HepG2 (cell line): Measurements from ENCODE around the gene MAPK13. TPM values are rescaled to one million over a fixed set of nuclear protein-coding genes. Genes with fewer than 3 reads are reported as not detected.

Source experiments
- ATAC-seq: fragments of 200-7000 bp; cut with Tn5 transposase; 3 replicates; pipeline ENCODE4 v1.9.1; 2020; ENCODE audit warnings: mild to moderate bottlenecking, moderate library complexity
- BruUV-seq: library from RNA; stranded (reverse); fragments of 400-500 nt; replicated peaks from 2 replicates; lab custom pipeline; 2021; lab: Mats Ljungman, UMichigan
- CTCF ChIA-PET: fragments of 300-600 bp; formaldehyde crosslinking; extraction: SDS; loops from one replicate; lab custom pipeline; 2021; ENCODE audit warnings: low total read pairs, inconsistent platforms, low intra/inter-chr PET ratio; lab: Yijun Ruan, JAX
- POLR2A ChIA-PET: fragments of 350-600 bp; sonication (Branson Sonifier 250); formaldehyde crosslinking; loops from one replicate; lab custom pipeline; 2020; ENCODE audit warnings: antibody characterized with exemption, inconsistent platforms; lab: Yijun Ruan, JAX
- DNase-seq: peaks from one replicate; pipeline ENCODE4 v3.0.0-alpha.2; 2015; ENCODE audit warnings: low spot score
- FAIRE-seq: peaks from 3 replicates; lab custom pipeline; 2011; peaks lifted over from hg19 to GRCh38; lab: Jason Lieb, UNC
- H2AFZ ChIP-seq: one replicate; pipeline ENCODE4 v1.6.1; 2011; ENCODE audit warnings: low read length, inconsistent platforms
- H3K27ac ChIP-seq: fragments of 300-600 bp; 3 replicates; pipeline ENCODE4 v1.8.0; 2011; ENCODE audit warnings: mixed run types, mild to moderate bottlenecking, mixed read lengths, low read length, inconsistent platforms; ENCODE audit not compliant: insufficient read depth; ENCODE audit errors: extremely low read length
- H3K27me3 ChIP-seq, 2 experiments: fragments of 200-600 bp in 1 of 2; 2 replicates in 1 of 2; 3 replicates in 1 of 2; pipeline versions ENCODE4 v1.6.0 to v1.8.0; 2011; ENCODE audit warnings: low read length in 2 of 2, mild to moderate bottlenecking in 2 of 2, moderate library complexity in 2 of 2, inconsistent platforms in 1 of 2; ENCODE audit not compliant: insufficient read depth in 2 of 2, control insufficient read depth in 1 of 2
- H3K36me3 ChIP-seq, 2 experiments: fragments of 200-600 bp in 1 of 2; replicated peaks in 1 of 2; 2 replicates in 1 of 2; 3 replicates in 1 of 2; pipeline versions ENCODE4 v1.5.1 to v1.8.0; 2011; ENCODE audit warnings: low read length in 2 of 2, inconsistent platforms in 1 of 2; ENCODE audit not compliant: insufficient read depth in 2 of 2, control insufficient read depth in 1 of 2
- H3K4me1 ChIP-seq: 2 replicates; pipeline ENCODE4 v1.5.1; 2012; ENCODE audit warnings: low read length, inconsistent platforms; ENCODE audit not compliant: insufficient read depth
- H3K4me2 ChIP-seq: 2 replicates; pipeline ENCODE4 v1.6.0; 2011; ENCODE audit warnings: low read depth, low read length, inconsistent platforms
- H3K4me3 ChIP-seq, 3 experiments: fragments of 200-600 bp in 1 of 3; sonication (generic), shearing (Covaris generic) in 1 of 3; replicated peaks in 1 of 3; 2 replicates each; pipeline ENCODE4 v1.5.1; 2011 to 2016; ENCODE audit warnings: low read length in 3 of 3, inconsistent platforms in 2 of 3, low read depth in 2 of 3, mild to moderate bottlenecking in 2 of 3, control low read depth in 1 of 3, mixed read lengths in 1 of 3; ENCODE audit not compliant: insufficient read depth in 1 of 3
- H3K79me2 ChIP-seq: one replicate; pipeline ENCODE4 v1.6.1; 2011; ENCODE audit warnings: low read length, inconsistent platforms; ENCODE audit not compliant: insufficient read depth
- H3K9ac ChIP-seq: 2 replicates; pipeline ENCODE4 v1.6.0; 2011; ENCODE audit warnings: mild to moderate bottlenecking, low read depth, low read length, inconsistent platforms; ENCODE audit not compliant: insufficient read depth
- H3K9me3 ChIP-seq: 2 replicates; pipeline ENCODE4 v1.5.1; 2012; ENCODE audit warnings: mild to moderate bottlenecking, low read length
- H4K20me1 ChIP-seq: 2 replicates; pipeline ENCODE4 v1.6.0; 2011; ENCODE audit warnings: inconsistent platforms, mild to moderate bottlenecking, low read length, moderate library complexity; ENCODE audit not compliant: insufficient read depth
- ADNP ChIP-seq: sonication (generic); formaldehyde crosslinking; IDR thresholded peaks from 2 replicates; pipeline ENCODE4 v1.4.0; 2020; ENCODE audit warnings: missing genetic modification reagents
- CAMTA2 ChIP-seq: sonication (generic); formaldehyde crosslinking; IDR thresholded peaks from 2 replicates; pipeline ENCODE4 v1.4.0; 2020; ENCODE audit warnings: mild to moderate bottlenecking, missing genetic modification reagents, borderline replicate concordance
- HMG20B ChIP-seq: conservative IDR thresholded peaks from 2 replicates; pipeline ENCODE4 v1.6.1; 2016; ENCODE audit warnings: missing genetic modification reagents, missing compliant biosample characterization
- HOXA5 ChIP-seq: sonication (generic); formaldehyde crosslinking; IDR thresholded peaks from 2 replicates; pipeline ENCODE4 v1.4.0; 2020; ENCODE audit warnings: missing genetic modification reagents
- KDM1A ChIP-seq: IDR thresholded peaks from 2 replicates; pipeline ENCODE4 v1.6.1; 2016; ENCODE audit warnings: missing compliant biosample characterization
- KLF13 ChIP-seq: sonication (generic); formaldehyde crosslinking; IDR thresholded peaks from 2 replicates; pipeline ENCODE4 v1.4.0; 2020; ENCODE audit warnings: mild to moderate bottlenecking, missing genetic modification reagents
- ONECUT2 ChIP-seq: sonication (generic); formaldehyde crosslinking; IDR thresholded peaks from 2 replicates; pipeline ENCODE4 v1.4.0; 2020; ENCODE audit warnings: missing genetic modification reagents
- SMARCC2 ChIP-seq: fragments of 450-650 bp; IDR thresholded peaks from 2 replicates; pipeline ENCODE4 v1.6.1; 2017; ENCODE audit warnings: antibody characterized with exemption, mild to moderate bottlenecking
- SMARCE1 ChIP-seq: fragments of 450-650 bp; IDR thresholded peaks from 2 replicates; pipeline ENCODE4 v1.6.1; 2017; ENCODE audit warnings: borderline replicate concordance
- SMYD3 ChIP-seq: sonication (generic); formaldehyde crosslinking; IDR thresholded peaks from 2 replicates; pipeline ENCODE4 v1.8.1; 2023; ENCODE audit warnings: mild to moderate bottlenecking, missing genetic modification reagents
- TAF15 ChIP-seq: fragments of 200-400 bp; formaldehyde crosslinking; IDR thresholded peaks from one replicate; pipeline ENCODE4 v1.6.1; 2018; ENCODE audit warnings: mild to moderate bottlenecking, low read depth, low read length; ENCODE audit not compliant: poor library complexity, severe bottlenecking
- YEATS2 ChIP-seq: sonication (generic); formaldehyde crosslinking; IDR thresholded peaks from 2 replicates; pipeline ENCODE4 v1.4.0; 2020; ENCODE audit warnings: missing genetic modification reagents, borderline replicate concordance
- ZBTB21 ChIP-seq: sonication (generic); formaldehyde crosslinking; IDR thresholded peaks from 2 replicates; pipeline ENCODE4 v1.4.0; 2020; ENCODE audit warnings: missing genetic modification reagents
- ZMAT3 ChIP-seq: sonication (generic); formaldehyde crosslinking; conservative IDR thresholded peaks from 2 replicates; pipeline ENCODE4 v1.7.0; 2021; ENCODE audit warnings: missing genetic modification reagents
- ZNF124 ChIP-seq: sonication (generic); formaldehyde crosslinking; IDR thresholded peaks from 2 replicates; pipeline ENCODE4 v1.4.0; 2020; ENCODE audit warnings: missing genetic modification reagents
- ZNF672 ChIP-seq: sonication (generic); formaldehyde crosslinking; IDR thresholded peaks from 2 replicates; pipeline ENCODE4 v1.8.1; 2022; ENCODE audit warnings: missing genetic modification reagents
- WGBS: methylation state at CpG from one replicate; pipeline ENCODE4 v1.1.6; 2017; ENCODE audit warnings: low lambda C conversion rate; 5-methylcytosine and 5-hydroxymethylcytosine counted together
- in situ Hi-C: cut with HindIII; loops from 2 replicates; pipeline ENCODE4 v1.10.0; 2017; ENCODE audit warnings: low pct_unique_long_range_greater_than_20kb; ENCODE audit not compliant: extremely low pct_ligation_motif_present
- intact Hi-C: fragments of 100-400 bp; cut with micrococcal nuclease; formaldehyde crosslinking; loops from one replicate; pipeline ENCODE4 v1.10.0; 2022; ENCODE audit not compliant: unreplicated experiment
- polyA plus RNA-seq, 8 experiments: library from polyadenylated mRNA; depleted of rRNA in 3 of 8; stranded (reverse) in 7 of 8; unstranded in 1 of 8; fragments of >200 nt; fragmentation: Illumina TruSeq in 4 of 8; extraction: Trizol in 4 of 8; gene quantifications; 2 replicates each; pipeline versions ENCODE4 v1.2.1 to v1.2.3, GENCODE V29; 2011 to 2016; ENCODE audit warnings: low read depth in 4 of 8, missing spikeins in 1 of 8, mixed read lengths in 1 of 8; ENCODE audit not compliant: insufficient read depth in 1 of 8
- total RNA-seq, 5 experiments: library from RNA; depleted of rRNA; stranded (reverse); fragments of >200 nt; fragmentation: Illumina TruSeq; extraction: Trizol; gene quantifications; 2 replicates each; pipeline ENCODE4 v1.2.3, GENCODE V29; 2016; ENCODE audit warnings: low read depth in 1 of 5
- TF ChIP-seq, protein P1 (sequence below): sonication (generic); formaldehyde crosslinking; IDR thresholded peaks from 2 replicates; pipeline ENCODE4 v1.5.1; 2020; ENCODE audit warnings: missing genetic modification reagents, mild to moderate bottlenecking, borderline replicate concordance
- TF ChIP-seq, protein P2 (sequence below): sonication (generic); formaldehyde crosslinking; IDR thresholded peaks from 2 replicates; pipeline ENCODE4 v1.5.0; 2020; ENCODE audit warnings: mild to moderate bottlenecking, missing genetic modification reagents, moderate library complexity

Gene MAPK13
- total and polyA plus RNA-seq, 2 of the 13 experiments (the other 11 are each of a cell fraction or from before 2014, with no cell fraction given) = 12.7 to 43.4 TPM

GRCh38 chr6:36110863-36111262 lies 19.4 kb upstream of the MAPK13 start:
- in situ Hi-C loops = no loop called here
- H3K27ac ChIP-seq = no peak overlapping the region
- POLR2A ChIA-PET = interaction anchor here (1.0 kb wide), 2 partner anchors 15 to 83 kb away, joined by 3 to 4 read pairs; partner anchors contain the start of gene MAPK14
- no peak overlapping the region for H3K9ac ChIP-seq
- intact Hi-C loops = no loop called here
- no peak overlapping the region for H2AFZ ChIP-seq
- H3K4me2 ChIP-seq = no peak overlapping the region
- H3K9me3 ChIP-seq = no peaks in the 10 kb centered on the region
- 98% methylated on average over 4 of the region's 4 CpGs for WGBS
- no peaks in the 10 kb centered on the region for H4K20me1 ChIP-seq
- H3K4me1 ChIP-seq = peaks cover 11% of the 10 kb centered on the region
- no peak for ATAC-seq
- no peaks in the 10 kb centered on the region for H3K27me3 ChIP-seq
- no peak for DNase-seq
- H3K79me2 ChIP-seq = no peaks in the 10 kb centered on the region
- TF ChIP-seq SMYD3 (no peak), ZNF672 (CRISPR knock-in tag) (no peak), CAMTA2 (CRISPR knock-in tag) (no peak)
- TF ChIP-seq, all 625 proteins: peak for 0
- BruUV-seq = no TSS peak
- FAIRE-seq = no peak
- Histone ChIP-seq H3K36me3 (peaks cover 15 to 45% of the 10 kb centered on the region in 2 experiments), H3K4me3 (no peak overlapping the region)
- CTCF ChIA-PET = no interaction called here

DNA sequence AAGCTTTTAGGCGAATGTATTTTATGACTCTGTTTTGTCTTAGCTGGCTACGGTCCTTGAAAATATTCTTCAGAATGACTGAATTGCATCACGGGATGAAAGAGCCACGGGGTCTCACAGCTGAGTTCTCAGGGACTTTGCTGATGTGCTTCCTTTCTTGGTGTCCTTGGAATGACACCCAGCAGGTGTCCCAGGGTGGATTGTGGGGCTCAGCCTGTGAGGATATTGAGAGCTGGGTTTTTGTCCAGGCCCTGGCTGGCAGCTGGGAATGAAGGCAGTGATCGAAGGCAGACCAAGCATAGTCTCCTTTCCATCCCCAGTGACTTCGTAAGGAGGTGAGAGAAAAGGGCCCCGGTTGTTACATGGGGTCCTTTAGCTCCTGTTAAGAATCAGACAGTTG lies 18.8 kb upstream of the MAPK13 start:
- peaks cover 15 to 41% of the 10 kb centered on the region in 2 experiments for H3K36me3 ChIP-seq
- no TSS peak for BruUV-seq
- 96% methylated on average over 7 of the region's 7 CpGs for WGBS
- TF ChIP-seq, protein P1, sequence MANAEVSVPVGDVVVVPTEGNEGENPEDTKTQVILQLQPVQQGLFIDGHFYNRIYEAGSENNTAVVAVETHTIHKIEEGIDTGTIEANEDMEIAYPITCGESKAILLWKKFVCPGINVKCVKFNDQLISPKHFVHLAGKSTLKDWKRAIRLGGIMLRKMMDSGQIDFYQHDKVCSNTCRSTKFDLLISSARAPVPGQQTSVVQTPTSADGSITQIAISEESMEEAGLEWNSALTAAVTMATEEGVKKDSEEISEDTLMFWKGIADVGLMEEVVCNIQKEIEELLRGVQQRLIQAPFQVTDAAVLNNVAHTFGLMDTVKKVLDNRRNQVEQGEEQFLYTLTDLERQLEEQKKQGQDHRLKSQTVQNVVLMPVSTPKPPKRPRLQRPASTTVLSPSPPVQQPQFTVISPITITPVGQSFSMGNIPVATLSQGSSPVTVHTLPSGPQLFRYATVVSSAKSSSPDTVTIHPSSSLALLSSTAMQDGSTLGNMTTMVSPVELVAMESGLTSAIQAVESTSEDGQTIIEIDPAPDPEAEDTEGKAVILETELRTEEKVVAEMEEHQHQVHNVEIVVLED = no peak
- TF ChIP-seq ZNF124 (no peak), TAF15 (no peak), HOXA5 (CRISPR knock-in tag) (no peak), ZBTB21 (no peak), ADNP (CRISPR knock-in tag) (no peak), ZMAT3 (CRISPR knock-in tag) (no peak), KLF13 (no peak), HMG20B (no peak), SMARCC2 (no peak), ONECUT2 (no peak), SMARCE1 (no peak), YEATS2 (CRISPR knock-in tag) (no peak), KDM1A (CRISPR knock-in tag) (no peak)
- TF ChIP-seq, protein P2, sequence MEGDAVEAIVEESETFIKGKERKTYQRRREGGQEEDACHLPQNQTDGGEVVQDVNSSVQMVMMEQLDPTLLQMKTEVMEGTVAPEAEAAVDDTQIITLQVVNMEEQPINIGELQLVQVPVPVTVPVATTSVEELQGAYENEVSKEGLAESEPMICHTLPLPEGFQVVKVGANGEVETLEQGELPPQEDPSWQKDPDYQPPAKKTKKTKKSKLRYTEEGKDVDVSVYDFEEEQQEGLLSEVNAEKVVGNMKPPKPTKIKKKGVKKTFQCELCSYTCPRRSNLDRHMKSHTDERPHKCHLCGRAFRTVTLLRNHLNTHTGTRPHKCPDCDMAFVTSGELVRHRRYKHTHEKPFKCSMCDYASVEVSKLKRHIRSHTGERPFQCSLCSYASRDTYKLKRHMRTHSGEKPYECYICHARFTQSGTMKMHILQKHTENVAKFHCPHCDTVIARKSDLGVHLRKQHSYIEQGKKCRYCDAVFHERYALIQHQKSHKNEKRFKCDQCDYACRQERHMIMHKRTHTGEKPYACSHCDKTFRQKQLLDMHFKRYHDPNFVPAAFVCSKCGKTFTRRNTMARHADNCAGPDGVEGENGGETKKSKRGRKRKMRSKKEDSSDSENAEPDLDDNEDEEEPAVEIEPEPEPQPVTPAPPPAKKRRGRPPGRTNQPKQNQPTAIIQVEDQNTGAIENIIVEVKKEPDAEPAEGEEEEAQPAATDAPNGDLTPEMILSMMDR (CRISPR knock-in tag) = no peak

More for the DNA sequence above, 18.8 kb upstream of the MAPK13 start:
- DNase-seq (no peak), ATAC-seq (no peak), FAIRE-seq (no peak)
- CTCF ChIA-PET = no interaction called here
- no peak overlapping the region for H3K27ac ChIP-seq
- no peak overlapping the region for H2AFZ ChIP-seq
- no peaks in the 10 kb centered on the region for H3K79me2 ChIP-seq
- no peak overlapping the region for H3K4me3 ChIP-seq
- no peak overlapping the region for H3K9ac ChIP-seq
- H4K20me1 ChIP-seq = no peaks in the 10 kb centered on the region
- H3K4me1 ChIP-seq = peaks cover 11% of the 10 kb centered on the region
- POLR2A ChIA-PET = interaction anchor here (1.0 to 1.5 kb wide), 2 partner anchors 19 to 84 kb away, joined by 4 to 7 read pairs; partner anchors contain the start of genes MAPK13 and MAPK14
- H3K9me3 ChIP-seq = no peaks in the 10 kb centered on the region
- in situ Hi-C loops (no loop called here), intact Hi-C loops (no loop called here)
- H3K27me3 ChIP-seq = no peaks in the 10 kb centered on the region
- H3K4me2 ChIP-seq = no peak overlapping the region
